H9 (cell line): ENCODE results near the gene PRKAG2. TPM values are rescaled to one million over a fixed set of nuclear protein-coding genes. Genes with fewer than 3 reads are reported as not detected.

Source experiments
- DNase-seq: peaks from one replicate; pipeline ENCODE4 v3.0.0-alpha.2; 2017
- H2AFZ ChIP-seq: one replicate; pipeline ENCODE4 v1.6.1; 2013; ENCODE audit warnings: mild to moderate bottlenecking, low read length, control low read depth, moderate library complexity
- H2AK5ac ChIP-seq: 2 replicates; pipeline ENCODE4 v1.6.1; 2013; ENCODE audit warnings: low read length, control low read depth, mixed read lengths; ENCODE audit not compliant: insufficient read length
- H2BK120ac ChIP-seq: one replicate; pipeline ENCODE4 v1.6.1; 2013; ENCODE audit warnings: low read depth, mild to moderate bottlenecking, low read length, control low read depth, inconsistent platforms; ENCODE audit not compliant: poor library complexity, severe bottlenecking
- H2BK12ac ChIP-seq: 2 replicates; pipeline ENCODE4 v1.6.1; 2013; ENCODE audit warnings: low read length, control low read depth, mixed read lengths, low read depth; ENCODE audit not compliant: insufficient read length
- H2BK15ac ChIP-seq: 2 replicates; pipeline ENCODE4 v1.6.1; 2013; ENCODE audit warnings: low read depth, low read length, control low read depth
- H2BK20ac ChIP-seq: one replicate; pipeline ENCODE4 v1.6.1; 2013; ENCODE audit warnings: low read depth, mild to moderate bottlenecking, low read length, control low read depth, inconsistent platforms; ENCODE audit not compliant: poor library complexity, severe bottlenecking
- H2BK5ac ChIP-seq: 2 replicates; pipeline ENCODE4 v1.6.1; 2013; ENCODE audit warnings: low read length, control low read depth, mixed read lengths; ENCODE audit not compliant: insufficient read length
- H3K14ac ChIP-seq: 2 replicates; pipeline ENCODE4 v1.6.1; 2013; ENCODE audit warnings: low read length, control low read depth; ENCODE audit not compliant: insufficient read depth
- H3K18ac ChIP-seq: 2 replicates; pipeline ENCODE4 v1.6.1; 2013; ENCODE audit warnings: low read depth, mild to moderate bottlenecking, mixed read lengths, low read length, control low read depth; ENCODE audit not compliant: insufficient read length
- H3K23ac ChIP-seq: 2 replicates; pipeline ENCODE4 v1.6.1; 2013; ENCODE audit warnings: low read length, control low read depth, mixed read lengths, low read depth; ENCODE audit not compliant: insufficient read length
- H3K23me2 ChIP-seq: 2 replicates; pipeline ENCODE4 v1.6.1; 2013; ENCODE audit warnings: low read depth, mild to moderate bottlenecking, mixed read lengths, low read length, control low read depth; ENCODE audit not compliant: insufficient read length, poor library complexity, severe bottlenecking
- H3K27ac ChIP-seq: 2 replicates; pipeline ENCODE4 v1.5.1; 2013; ENCODE audit warnings: low read length, control low read depth, mixed read lengths, low read depth; ENCODE audit not compliant: insufficient read length
- H3K27me3 ChIP-seq: 2 replicates; pipeline ENCODE4 v1.6.1; 2013; ENCODE audit warnings: low read length, control low read depth, inconsistent platforms; ENCODE audit not compliant: insufficient read depth
- H3K4ac ChIP-seq: 2 replicates; pipeline ENCODE4 v1.6.1; 2013; ENCODE audit warnings: low read depth, mild to moderate bottlenecking, control low read depth, inconsistent platforms, low read length, moderate library complexity
- H3K4me1 ChIP-seq: 2 replicates; pipeline ENCODE4 v1.6.1; 2013; ENCODE audit warnings: low read length, control low read depth, inconsistent platforms; ENCODE audit not compliant: insufficient read depth
- H3K4me2 ChIP-seq: 2 replicates; pipeline ENCODE4 v1.6.1; 2013; ENCODE audit warnings: low read length, control low read depth, mixed read lengths; ENCODE audit not compliant: insufficient read length, insufficient read depth
- H3K56ac ChIP-seq: 2 replicates; pipeline ENCODE4 v1.6.1; 2013; ENCODE audit warnings: low read depth, mild to moderate bottlenecking, mixed read lengths, low read length, control low read depth; ENCODE audit not compliant: insufficient read length
- H3K79me1 ChIP-seq: 2 replicates; pipeline ENCODE4 v1.6.1; 2013; ENCODE audit warnings: low read depth, mild to moderate bottlenecking, moderate library complexity, low read length, control low read depth, inconsistent platforms; ENCODE audit not compliant: insufficient read depth, poor library complexity, severe bottlenecking
- H3K79me2 ChIP-seq: 2 replicates; pipeline ENCODE4 v1.6.1; 2013; ENCODE audit warnings: low read length, control low read depth, inconsistent platforms; ENCODE audit not compliant: insufficient read depth
- H3K9ac ChIP-seq: 2 replicates; pipeline ENCODE4 v1.6.1; 2013; ENCODE audit warnings: low read length, control low read depth, mixed read lengths; ENCODE audit not compliant: insufficient read length; ENCODE audit errors: extremely low read depth
- H3K9me3 ChIP-seq: one replicate; pipeline ENCODE4 v1.6.1; 2013; ENCODE audit warnings: low read depth, low read length, inconsistent platforms; ENCODE audit not compliant: control insufficient read depth
- H3T11ph ChIP-seq: one replicate; pipeline ENCODE4 v1.6.1; 2013; ENCODE audit warnings: mild to moderate bottlenecking, low read length, control low read depth, inconsistent platforms
- H4K20me1 ChIP-seq: one replicate; pipeline ENCODE4 v1.6.1; 2013; ENCODE audit not compliant: control insufficient read depth, insufficient read length, insufficient read depth
- H4K5ac ChIP-seq: 2 replicates; pipeline ENCODE4 v1.6.1; 2013; ENCODE audit warnings: low read depth, mild to moderate bottlenecking, mixed read lengths, low read length, control low read depth; ENCODE audit not compliant: insufficient read length
- H4K8ac ChIP-seq: replicated peaks from 2 replicates; pipeline ENCODE4 v1.6.1; 2013; ENCODE audit warnings: low read length, control low read depth, mixed read lengths, low read depth; ENCODE audit not compliant: insufficient read length
- H4K91ac ChIP-seq: 2 replicates; pipeline ENCODE4 v1.6.1; 2013; ENCODE audit warnings: low read depth, mild to moderate bottlenecking, moderate library complexity, mixed read lengths, low read length, control low read depth; ENCODE audit not compliant: insufficient read length
- H3K27ac Mint-ChIP-seq, 3 experiments: 2 replicates in 2 of 3; 3 replicates in 1 of 3; pipeline ENCODE4 v1.8.0; 2020 to 2021; ENCODE audit warnings: mixed read lengths in 3 of 3, mild to moderate bottlenecking in 1 of 3, moderate library complexity in 1 of 3
- H3K27me3 Mint-ChIP-seq: 2 replicates; pipeline ENCODE4 v1.8.0; 2021; ENCODE audit warnings: low read depth, mild to moderate bottlenecking, moderate library complexity, mixed read lengths
- H3K36me3 Mint-ChIP-seq, 3 experiments: 2 replicates in 2 of 3; 3 replicates in 1 of 3; pipeline ENCODE4 v1.8.0; 2020 to 2021; ENCODE audit warnings: low read depth in 3 of 3, mixed read lengths in 3 of 3; ENCODE audit not compliant: insufficient read depth in 1 of 3
- H3K4me1 Mint-ChIP-seq, 2 experiments: 2 replicates each; pipeline ENCODE4 v1.8.0; 2020; ENCODE audit warnings: mixed read lengths in 2 of 2
- H3K4me3 Mint-ChIP-seq, 2 experiments: 2 replicates in 1 of 2; 3 replicates in 1 of 2; pipeline ENCODE4 v1.8.0; 2020 to 2021; ENCODE audit warnings: mild to moderate bottlenecking in 2 of 2, mixed read lengths in 2 of 2, moderate library complexity in 1 of 2
- H3K9me3 Mint-ChIP-seq, 2 experiments: 2 replicates in 1 of 2; 3 replicates in 1 of 2; pipeline ENCODE4 v1.8.0; 2020; ENCODE audit warnings: mild to moderate bottlenecking in 2 of 2, mixed read lengths in 2 of 2, moderate library complexity in 1 of 2
- WGBS: extraction: QIAGEN DNeasy Blood & Tissue Kit; methylation state at CpG from one replicate; pipeline ENCODE4 v1.1.7; 2013; ENCODE audit warnings: missing lambda C conversion rate, low lambda C conversion rate, mixed read lengths; ENCODE audit not compliant: insufficient read length; ENCODE audit errors: extremely low coverage; 5-methylcytosine and 5-hydroxymethylcytosine counted together
- total RNA-seq: library from RNA; stranded (reverse); gene quantifications from 2 replicates; pipeline ENCODE4 v1.2.1, GENCODE V29; 2021
- TF ChIP-seq, protein P1 (sequence below): fragments of 200-600 bp; sonication (generic); conservative IDR thresholded peaks from 3 replicates; pipeline ENCODE4 v1.8.0; 2021; ENCODE audit warnings: antibody characterized with exemption, mild to moderate bottlenecking

PRKAG2 gene
- total RNA-seq, 1 experiment from 2014 or later, result 11.8 TPM

DNA sequence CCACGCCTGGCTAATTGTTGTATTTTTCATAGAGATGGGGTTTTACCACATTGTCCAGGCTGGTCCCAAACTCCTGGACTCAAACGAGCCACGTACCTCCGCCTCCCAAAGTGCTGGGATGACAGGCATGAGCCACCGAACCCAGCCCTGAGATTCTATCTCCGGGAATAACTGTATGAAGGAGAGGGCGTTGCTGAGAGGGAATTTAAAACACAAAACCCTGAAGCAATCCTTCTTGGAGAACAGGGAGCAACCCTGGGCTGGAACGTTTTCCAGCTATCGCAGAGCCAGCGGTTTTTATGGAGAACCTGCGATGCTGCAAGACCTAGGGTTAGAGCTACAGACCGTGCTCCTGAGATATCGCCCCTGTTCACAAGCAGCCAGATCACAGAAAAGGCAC lies 144.6 kb downstream of the PRKAG2 start:
- H2AK5ac ChIP-seq, result no peak overlapping the region
- no peak overlapping the region for H2BK5ac ChIP-seq
- no peak overlapping the region for H4K91ac ChIP-seq
- H3K4me1 ChIP-seq, result peaks cover 5% of the 10 kb centered on the region; the same call in 1 of the 2 replicates
- H3K27me3 ChIP-seq, result no peaks in the 10 kb centered on the region
- WGBS, result no CpG with 5 or more reads among the region's 13 CpGs
- no peak overlapping the region for H3K27ac ChIP-seq
- H3K79me2 ChIP-seq, result no peaks in the 10 kb centered on the region
- no peaks in the 10 kb centered on the region for H3K79me1 ChIP-seq
- Mint-ChIP-seq H3K9me3 (no peaks in the 10 kb centered on the region), H3K4me3 (no peak overlapping the region), H3K27ac (no peak overlapping the region), H3K4me1 (peaks cover 18 to 23% of the 10 kb centered on the region in 2 experiments), H3K36me3 (no peaks in the 10 kb centered on the region), H3K27me3 (peaks cover 3% of the 10 kb centered on the region; the same call in 1 of the 2 replicates)
- no peak overlapping the region for H2BK15ac ChIP-seq
- no peak overlapping the region for H3T11ph ChIP-seq
- no peak overlapping the region for H2BK12ac ChIP-seq
- H4K5ac ChIP-seq, result no peak overlapping the region
- H2BK120ac ChIP-seq, result no peak overlapping the region
- no peaks in the 10 kb centered on the region for H3K9me3 ChIP-seq
- TF ChIP-seq, protein P1, sequence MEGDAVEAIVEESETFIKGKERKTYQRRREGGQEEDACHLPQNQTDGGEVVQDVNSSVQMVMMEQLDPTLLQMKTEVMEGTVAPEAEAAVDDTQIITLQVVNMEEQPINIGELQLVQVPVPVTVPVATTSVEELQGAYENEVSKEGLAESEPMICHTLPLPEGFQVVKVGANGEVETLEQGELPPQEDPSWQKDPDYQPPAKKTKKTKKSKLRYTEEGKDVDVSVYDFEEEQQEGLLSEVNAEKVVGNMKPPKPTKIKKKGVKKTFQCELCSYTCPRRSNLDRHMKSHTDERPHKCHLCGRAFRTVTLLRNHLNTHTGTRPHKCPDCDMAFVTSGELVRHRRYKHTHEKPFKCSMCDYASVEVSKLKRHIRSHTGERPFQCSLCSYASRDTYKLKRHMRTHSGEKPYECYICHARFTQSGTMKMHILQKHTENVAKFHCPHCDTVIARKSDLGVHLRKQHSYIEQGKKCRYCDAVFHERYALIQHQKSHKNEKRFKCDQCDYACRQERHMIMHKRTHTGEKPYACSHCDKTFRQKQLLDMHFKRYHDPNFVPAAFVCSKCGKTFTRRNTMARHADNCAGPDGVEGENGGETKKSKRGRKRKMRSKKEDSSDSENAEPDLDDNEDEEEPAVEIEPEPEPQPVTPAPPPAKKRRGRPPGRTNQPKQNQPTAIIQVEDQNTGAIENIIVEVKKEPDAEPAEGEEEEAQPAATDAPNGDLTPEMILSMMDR, result no peak
- H3K23me2 ChIP-seq, result no peaks in the 10 kb centered on the region
- no peak overlapping the region for H3K23ac ChIP-seq
- H3K4ac ChIP-seq, result no peak overlapping the region
- H3K14ac ChIP-seq, result no peak overlapping the region
- DNase-seq, result no peak
- H4K20me1 ChIP-seq, result no peaks in the 10 kb centered on the region
- H3K18ac ChIP-seq, result no peak overlapping the region
- no peak overlapping the region for H2AFZ ChIP-seq
- H4K8ac ChIP-seq, result no peak overlapping the region
- no peak overlapping the region for H3K4me2 ChIP-seq
- H3K9ac ChIP-seq, result no peak overlapping the region
- no peak overlapping the region for H3K56ac ChIP-seq
- no peak overlapping the region for H2BK20ac ChIP-seq
